RWPE2 (cell line): ENCODE measurements around the gene SCFD1.
"Not testable (repeated sequence)": the region's sequence is repeated elsewhere in the genome, so short reads cannot be mapped to it uniquely, and the experiment has no call there.

Experiments used
- ATAC-seq: fragments of 200-7000 bp; cut with Tn5 transposase; 3 replicates; pipeline ENCODE4 v1.9.1; 2021; ENCODE audit warnings: low read depth
- DNase-seq: peaks from one replicate; pipeline ENCODE4 v3.0.0-alpha.2; 2020; ENCODE audit warnings: low spot score
- H3K27ac ChIP-seq: fragments of 450-650 bp; 2 replicates; pipeline ENCODE4 v1.5.1; 2017; ENCODE audit warnings: mild to moderate bottlenecking; ENCODE audit not compliant: poor library complexity, severe bottlenecking
- H3K27me3 ChIP-seq: fragments of 250-450 bp; sonication (Bioruptor Pico); 2 replicates; pipeline ENCODE4 v1.5.1; 2021; ENCODE audit warnings: mild to moderate bottlenecking, moderate library complexity; ENCODE audit not compliant: insufficient read depth, poor library complexity, severe bottlenecking
- H3K36me3 ChIP-seq: fragments of 250-450 bp; sonication (Bioruptor Pico); 2 replicates; pipeline ENCODE4 v1.5.1; 2020; ENCODE audit warnings: low read depth, mild to moderate bottlenecking, moderate library complexity
- H3K4me1 ChIP-seq: fragments of 250-450 bp; sonication (Bioruptor Pico); 2 replicates; pipeline ENCODE4 v1.5.1; 2021; ENCODE audit warnings: mild to moderate bottlenecking, moderate library complexity; ENCODE audit not compliant: insufficient read depth, poor library complexity, severe bottlenecking
- H3K4me3 ChIP-seq: fragments of 250-450 bp; sonication (Bioruptor Pico); 2 replicates; pipeline ENCODE4 v1.5.1; 2021; ENCODE audit warnings: mild to moderate bottlenecking, moderate library complexity; ENCODE audit not compliant: severe bottlenecking
- H3K9me3 ChIP-seq: fragments of 250-450 bp; sonication (Bioruptor Pico); 2 replicates; pipeline ENCODE4 v1.5.1; 2021; ENCODE audit warnings: mild to moderate bottlenecking, moderate library complexity; ENCODE audit not compliant: severe bottlenecking
- TF ChIP-seq, protein P1 (sequence below): fragments of 450-650 bp; IDR thresholded peaks from one replicate; pipeline ENCODE4 v1.5.1; 2017; ENCODE audit warnings: mild to moderate bottlenecking, moderate library complexity; ENCODE audit not compliant: poor library complexity, severe bottlenecking

SCFD1 gene

DNA sequence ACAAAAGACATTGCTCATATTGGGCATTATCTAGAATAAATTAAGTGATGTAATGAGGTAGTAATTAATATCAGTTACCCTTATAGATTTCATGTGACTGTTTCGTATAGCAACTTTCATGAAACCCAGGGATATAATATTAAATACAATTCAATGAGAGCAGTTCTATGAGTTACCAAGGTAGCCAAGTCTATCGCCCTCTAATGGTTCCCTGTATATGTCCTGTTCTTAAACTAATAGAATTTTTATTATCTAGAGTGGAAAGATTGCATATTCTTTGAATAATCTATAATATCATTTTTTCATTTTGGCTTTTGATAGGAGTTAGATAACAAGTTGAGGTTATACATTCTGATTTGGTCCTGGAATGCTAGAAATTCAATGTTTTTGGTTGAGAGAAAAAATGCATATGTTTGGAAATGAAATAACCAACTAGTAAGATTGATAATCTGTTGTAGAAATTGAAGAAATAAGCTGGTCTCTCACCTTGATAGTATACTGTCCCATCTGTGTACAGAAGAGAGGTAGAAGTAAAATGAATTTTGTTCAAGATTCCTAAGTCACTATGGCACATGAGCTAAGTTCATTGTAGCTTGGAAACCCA lies 59.7 kb downstream of the SCFD1 start:
- no peak for ATAC-seq
- DNase-seq: no peak
- H3K9me3 ChIP-seq: no peaks in the 10 kb centered on the region
- H3K36me3 ChIP-seq: peaks cover 47% of the 10 kb centered on the region
- no peaks in the 10 kb centered on the region for H3K27me3 ChIP-seq
- TF ChIP-seq, protein P1, sequence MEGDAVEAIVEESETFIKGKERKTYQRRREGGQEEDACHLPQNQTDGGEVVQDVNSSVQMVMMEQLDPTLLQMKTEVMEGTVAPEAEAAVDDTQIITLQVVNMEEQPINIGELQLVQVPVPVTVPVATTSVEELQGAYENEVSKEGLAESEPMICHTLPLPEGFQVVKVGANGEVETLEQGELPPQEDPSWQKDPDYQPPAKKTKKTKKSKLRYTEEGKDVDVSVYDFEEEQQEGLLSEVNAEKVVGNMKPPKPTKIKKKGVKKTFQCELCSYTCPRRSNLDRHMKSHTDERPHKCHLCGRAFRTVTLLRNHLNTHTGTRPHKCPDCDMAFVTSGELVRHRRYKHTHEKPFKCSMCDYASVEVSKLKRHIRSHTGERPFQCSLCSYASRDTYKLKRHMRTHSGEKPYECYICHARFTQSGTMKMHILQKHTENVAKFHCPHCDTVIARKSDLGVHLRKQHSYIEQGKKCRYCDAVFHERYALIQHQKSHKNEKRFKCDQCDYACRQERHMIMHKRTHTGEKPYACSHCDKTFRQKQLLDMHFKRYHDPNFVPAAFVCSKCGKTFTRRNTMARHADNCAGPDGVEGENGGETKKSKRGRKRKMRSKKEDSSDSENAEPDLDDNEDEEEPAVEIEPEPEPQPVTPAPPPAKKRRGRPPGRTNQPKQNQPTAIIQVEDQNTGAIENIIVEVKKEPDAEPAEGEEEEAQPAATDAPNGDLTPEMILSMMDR: peak; percentile 86
- no peak overlapping the region for H3K27ac ChIP-seq
- H3K4me3 ChIP-seq: no peak overlapping the region
- no peaks in the 10 kb centered on the region for H3K4me1 ChIP-seq

DNA sequence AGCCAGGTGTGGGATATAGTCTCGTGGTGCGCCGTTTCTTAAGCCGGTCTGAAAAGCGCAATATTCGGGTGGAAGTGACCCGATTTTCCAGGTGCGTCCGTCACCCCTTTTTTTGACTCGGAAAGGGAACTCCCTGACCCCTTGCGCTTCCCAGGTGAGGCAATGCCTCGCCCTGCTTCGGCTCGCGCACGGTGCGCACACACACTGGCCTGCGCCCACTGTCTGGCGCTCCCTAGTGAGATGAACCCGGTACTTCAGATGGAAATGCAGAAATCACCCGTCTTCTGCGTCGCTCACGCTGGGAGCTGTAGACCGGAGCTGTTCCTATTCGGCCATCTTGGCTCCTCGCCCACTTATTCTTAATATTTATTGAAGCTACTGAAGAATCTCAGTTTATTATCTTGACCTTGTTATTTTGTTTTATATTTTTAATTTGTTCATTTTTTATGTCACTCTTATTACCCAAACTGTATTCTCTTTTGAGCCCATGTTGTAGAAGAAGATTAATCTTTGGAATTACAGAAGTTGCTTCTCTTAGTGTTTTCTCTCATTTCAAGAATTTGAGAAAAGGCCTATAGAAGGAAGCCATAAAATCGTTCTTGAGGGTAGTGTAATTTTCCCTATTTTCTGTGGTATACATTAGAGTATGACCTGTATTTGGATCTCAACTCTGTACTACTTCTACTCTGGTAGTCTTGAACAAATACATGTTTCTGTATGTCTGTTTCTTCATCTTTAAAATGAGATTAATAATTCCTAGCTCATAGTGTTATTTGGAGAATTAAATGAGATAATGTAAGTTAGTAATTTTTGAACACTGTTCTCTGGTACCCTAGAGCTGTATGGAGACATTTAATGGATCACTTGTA lies 68.6 kb downstream of the SCFD1 start:
- TF ChIP-seq, protein P1: peak; percentile 89
- peak overlapping the region; percentile 80 for H3K27ac ChIP-seq
- H3K36me3 ChIP-seq: peaks cover 45% of the 10 kb centered on the region
- H3K4me1 ChIP-seq: peaks cover 17% of the 10 kb centered on the region
- H3K27me3 ChIP-seq, DNase-seq, H3K9me3 ChIP-seq: not testable (repeated sequence)
- H3K4me3 ChIP-seq: peak overlapping the region; percentile 22
- peak; percentile 31; the same call in 1 of the 3 replicates for ATAC-seq

DNA sequence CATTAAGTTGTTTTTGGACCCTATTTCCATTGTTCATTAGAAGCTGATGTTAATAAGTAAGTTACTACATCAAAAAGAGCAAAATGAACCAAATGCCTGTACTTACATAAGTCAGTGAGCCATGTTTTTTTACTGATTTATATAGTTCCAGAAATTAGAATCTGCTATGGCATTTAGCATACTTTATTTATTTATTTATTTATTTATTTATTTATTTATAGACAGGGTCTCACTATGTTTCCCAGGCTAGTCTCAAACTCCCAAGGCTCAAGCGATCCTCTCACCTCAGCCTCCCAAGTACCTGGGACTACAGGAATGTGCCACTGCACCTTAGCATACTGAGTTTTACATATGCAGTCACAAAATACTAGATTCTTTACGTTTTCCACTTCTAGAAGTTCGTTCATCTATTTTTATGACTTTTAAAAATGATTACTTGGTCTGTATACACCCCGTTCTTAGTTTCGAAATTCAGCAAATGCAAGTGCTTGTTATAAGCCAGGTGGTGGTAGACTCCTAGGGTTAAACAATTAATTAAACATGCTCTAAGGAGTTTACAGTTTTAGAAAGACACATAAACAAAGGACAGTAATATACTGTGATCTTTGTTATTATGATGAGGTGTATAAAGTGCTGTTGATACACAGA lies 69.8 kb downstream of the SCFD1 start:
- no peak overlapping the region for H3K4me3 ChIP-seq
- H3K27me3 ChIP-seq: no peaks in the 10 kb centered on the region
- ATAC-seq (no peak), DNase-seq (no peak)
- peaks cover 56% of the 10 kb centered on the region for H3K36me3 ChIP-seq
- TF ChIP-seq, protein P1: no peak
- H3K27ac ChIP-seq: peak overlapping the region; percentile 80
- no peaks in the 10 kb centered on the region for H3K9me3 ChIP-seq
- H3K4me1 ChIP-seq: peaks cover 17% of the 10 kb centered on the region

DNA sequence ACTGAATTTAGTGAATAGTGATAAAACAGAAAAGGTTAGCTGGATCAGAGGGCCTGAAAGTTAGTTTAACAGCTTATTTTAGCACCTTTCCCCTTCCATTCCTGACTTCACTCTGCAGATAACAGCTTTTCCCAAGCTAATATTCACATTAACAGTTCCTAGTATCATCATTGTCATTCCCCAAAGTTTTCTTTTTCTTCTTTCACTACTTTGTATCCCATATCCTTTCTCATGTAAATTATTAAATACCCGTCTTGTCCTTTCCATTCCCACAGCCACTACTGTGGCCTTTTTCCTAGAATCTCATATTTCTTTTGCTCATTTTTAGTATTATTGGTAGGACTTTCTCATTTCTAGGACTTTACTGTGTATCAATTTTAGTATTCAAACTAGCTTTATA lies 70.5 kb downstream of the SCFD1 start:
- Histone ChIP-seq H3K4me3 (no peak overlapping the region), H3K36me3 (peaks cover 64% of the 10 kb centered on the region), H3K9me3 (no peaks in the 10 kb centered on the region), H3K27me3 (no peaks in the 10 kb centered on the region), H3K4me1 (peaks cover 17% of the 10 kb centered on the region), H3K27ac (no peak overlapping the region)
- DNase-seq (no peak), ATAC-seq (no peak)
- TF ChIP-seq, protein P1: no peak
